Activated CD8-positive, alpha-beta memory T cell treated with anti-CD3 and anti-CD28 coated beads, Interleukin-2, amount 50 U/mL, for 4 hours (primary cell): ENCODE data around the gene RBM39.
"Not testable (repeated sequence)": the region's sequence is repeated elsewhere in the genome, so short reads cannot be mapped to it uniquely, and the experiment has no call there.

Experiments used
- DNase-seq: peaks from one replicate; pipeline ENCODE4 v3.0.0-alpha.2; 2020

RBM39 gene

DNA sequence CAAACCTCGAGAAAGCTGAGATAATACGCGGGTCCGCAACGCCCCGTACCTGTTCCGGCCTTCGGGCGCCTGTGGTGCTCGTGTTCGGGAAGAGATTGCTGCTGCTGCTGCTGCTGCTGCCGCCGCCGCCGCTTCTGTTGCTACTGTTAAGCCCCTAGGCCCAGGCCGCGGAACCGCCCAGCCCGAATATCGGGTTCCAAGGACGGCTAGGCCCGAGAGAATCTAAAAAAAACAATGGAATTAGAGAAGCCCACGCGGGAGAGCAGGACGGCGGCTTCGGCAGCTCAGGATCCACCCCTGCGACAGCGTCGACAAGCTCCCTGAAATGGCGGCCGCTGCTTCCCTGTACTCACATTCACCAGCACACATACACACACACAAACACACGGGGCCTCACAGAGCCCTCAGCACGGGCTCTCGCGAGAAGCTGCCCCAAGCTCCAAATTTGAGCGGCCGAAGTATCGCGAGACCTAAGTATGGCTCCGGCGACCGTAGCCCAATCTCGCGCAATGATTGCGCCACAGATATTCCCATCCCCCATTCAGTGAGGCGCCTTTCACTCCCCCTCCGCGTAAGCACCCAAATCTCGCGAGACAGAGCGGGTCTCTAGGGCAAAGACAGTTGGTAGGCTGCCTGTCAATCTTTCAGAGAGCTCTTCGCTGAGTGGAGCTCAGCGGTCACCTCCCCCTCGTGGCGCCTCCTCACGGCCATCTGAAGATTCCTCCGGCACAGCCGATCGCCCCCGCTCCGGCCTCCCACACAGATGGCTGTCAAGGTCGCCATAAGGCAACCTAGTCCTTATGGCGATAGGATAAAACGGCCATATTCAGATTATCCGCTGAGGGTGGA is at the start of gene RBM39:
RBM39 (minus strand) TSS at position 369 of the 849 bp plus-strand sequence. CDS start 1,386 bp downstream, outside the sequence.
- DNase-seq, result peak; percentile 99

GRCh38 chr20:35791821-35792220 is 49.8 kb upstream of the RBM39 start:
- DNase-seq, result no peak

GRCh38 chr20:35791097-35791496 is 49.0 kb upstream of the RBM39 start:
- no peak for DNase-seq

- DNase-seq, result no peak
Observed at GRCh38 chr20:35788796-35789195, 46.7 kb upstream of the RBM39 start.

- not testable (repeated sequence) for DNase-seq
Observed at GRCh38 chr20:35785541-35785940, 43.5 kb upstream of the RBM39 start.

GRCh38 chr20:35783811-35784210 is 41.8 kb upstream of the RBM39 start:
- DNase-seq, result not testable (repeated sequence)

GRCh38 chr20:35776513-35777101 is 34.5 kb upstream of the RBM39 start:
- DNase-seq, result no peak

DNA sequence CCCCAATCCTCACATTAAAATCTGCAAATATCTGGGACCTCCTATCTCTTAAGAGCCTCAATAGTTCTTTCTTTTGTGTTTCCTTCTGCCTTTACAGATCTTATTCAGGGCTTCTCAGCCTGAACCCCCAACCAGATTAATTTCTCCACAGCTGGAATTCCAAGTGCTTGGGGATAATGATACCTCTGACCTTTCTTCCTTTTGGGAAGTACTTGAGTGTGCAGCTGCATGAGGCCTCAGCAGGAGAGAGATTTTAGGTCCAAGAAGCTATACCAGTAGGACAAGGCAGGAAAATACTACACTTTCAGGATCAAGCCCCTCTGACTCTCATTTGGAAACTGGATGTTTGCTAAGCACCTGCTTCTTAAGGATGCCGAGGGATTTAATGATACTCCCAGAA is 32.3 kb upstream of the RBM39 start:
- no peak for DNase-seq

- no peak for DNase-seq
Observed at GRCh38 chr20:35773154-35773751, 31.2 kb upstream of the RBM39 start.

DNA sequence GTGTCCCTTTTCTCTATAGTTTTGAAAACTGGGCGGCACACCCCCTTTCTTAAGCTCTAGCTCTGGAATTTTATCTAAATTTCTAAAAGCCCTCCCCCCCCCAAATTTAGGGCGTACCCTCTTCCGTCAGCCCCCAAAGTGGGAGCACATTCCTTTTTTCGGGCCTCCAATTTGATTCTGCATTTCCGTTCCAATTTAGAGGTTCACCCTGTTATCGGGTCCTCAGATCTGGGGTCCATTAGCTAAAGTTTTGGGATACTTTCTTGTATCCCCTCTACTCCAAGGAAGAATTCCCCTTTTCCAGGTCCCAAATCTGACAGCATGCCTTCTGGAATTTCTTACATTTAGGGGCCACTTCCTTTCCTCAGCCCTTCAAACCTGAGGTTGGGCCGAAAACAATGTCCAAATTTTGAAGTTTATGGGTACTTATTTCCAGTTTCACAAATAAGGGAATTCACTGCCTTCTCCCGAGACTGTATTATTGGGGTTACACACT is 30.6 kb upstream of the RBM39 start:
- no peak for DNase-seq

- DNase-seq, result peak; percentile 100
Observed at GRCh38 chr20:35771689-35772562, 29.9 kb upstream of the RBM39 start, which contains the start of gene PHF20. TSS of gene PHF20 (plus strand) at chr20:35772015. CDS start at chr20:35801523, 29,508 bp downstream.

DNA sequence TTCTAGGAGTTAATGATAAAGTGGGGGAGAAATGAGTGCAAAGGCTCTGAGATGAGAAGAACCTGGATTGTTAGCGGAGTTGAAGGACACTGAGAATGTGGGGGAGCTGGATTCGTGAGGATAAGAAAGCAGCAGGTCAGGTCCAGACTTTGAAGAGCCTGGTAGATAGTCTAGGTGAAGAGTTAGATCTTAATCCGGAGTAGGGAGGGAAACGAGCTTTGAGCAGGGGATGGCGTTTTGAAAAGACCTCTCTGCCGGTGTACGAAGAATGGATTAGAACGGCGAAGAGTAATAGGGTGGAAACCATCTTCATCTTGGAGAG is 29.3 kb upstream of the RBM39 start:
- no peak for DNase-seq

GRCh38 chr20:35768731-35769664 is 26.9 kb upstream of the RBM39 start:
- peak; percentile 30 for DNase-seq

GRCh38 chr20:35767683-35768481 is 25.8 kb upstream of the RBM39 start:
- peak; percentile 53 for DNase-seq

- no peak for DNase-seq
Observed at GRCh38 chr20:35766843-35767242, 24.8 kb upstream of the RBM39 start.

DNA sequence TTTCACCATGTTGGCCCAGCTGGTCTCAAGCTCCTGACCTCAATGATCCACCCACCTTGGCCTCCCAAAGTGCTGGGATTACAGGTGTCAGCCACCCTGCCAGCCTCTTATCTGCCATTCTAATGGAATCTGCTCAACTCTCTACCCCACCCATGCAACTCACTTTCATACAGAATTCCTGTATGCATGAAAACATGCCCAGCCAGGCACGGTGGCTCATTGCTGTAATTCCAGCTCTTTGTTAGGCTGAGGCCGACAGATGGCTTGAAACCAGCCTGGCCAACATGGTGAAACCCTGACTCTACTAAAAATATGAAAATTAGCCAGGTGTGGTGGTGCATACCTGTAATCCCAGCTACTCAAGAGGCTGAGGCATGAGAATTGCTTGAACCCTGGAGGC is 22.9 kb upstream of the RBM39 start:
- DNase-seq, result not testable (repeated sequence)

GRCh38 chr20:35762461-35762860 is 20.4 kb upstream of the RBM39 start:
- DNase-seq, result no peak

DNA sequence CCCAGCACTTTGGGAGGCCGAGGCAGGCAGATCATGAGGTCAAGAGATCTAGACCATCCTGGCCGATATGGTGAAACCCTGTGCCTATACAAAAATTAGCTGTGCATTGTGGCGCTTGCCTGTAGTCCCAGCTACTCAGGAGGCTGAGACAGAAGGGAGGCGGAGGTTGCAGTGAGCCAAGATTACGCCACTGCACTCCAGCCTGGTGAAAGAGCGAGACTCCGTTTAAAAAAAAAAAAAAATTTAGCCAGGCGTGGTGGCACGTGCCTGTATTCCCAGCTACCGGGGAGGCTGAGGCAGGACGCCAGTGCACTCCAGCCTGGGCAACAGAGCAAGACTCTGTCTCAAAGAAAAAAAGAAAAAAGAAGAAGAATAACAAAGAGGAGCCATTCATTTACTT is 19.5 kb upstream of the RBM39 start:
- not testable (repeated sequence) for DNase-seq

DNA sequence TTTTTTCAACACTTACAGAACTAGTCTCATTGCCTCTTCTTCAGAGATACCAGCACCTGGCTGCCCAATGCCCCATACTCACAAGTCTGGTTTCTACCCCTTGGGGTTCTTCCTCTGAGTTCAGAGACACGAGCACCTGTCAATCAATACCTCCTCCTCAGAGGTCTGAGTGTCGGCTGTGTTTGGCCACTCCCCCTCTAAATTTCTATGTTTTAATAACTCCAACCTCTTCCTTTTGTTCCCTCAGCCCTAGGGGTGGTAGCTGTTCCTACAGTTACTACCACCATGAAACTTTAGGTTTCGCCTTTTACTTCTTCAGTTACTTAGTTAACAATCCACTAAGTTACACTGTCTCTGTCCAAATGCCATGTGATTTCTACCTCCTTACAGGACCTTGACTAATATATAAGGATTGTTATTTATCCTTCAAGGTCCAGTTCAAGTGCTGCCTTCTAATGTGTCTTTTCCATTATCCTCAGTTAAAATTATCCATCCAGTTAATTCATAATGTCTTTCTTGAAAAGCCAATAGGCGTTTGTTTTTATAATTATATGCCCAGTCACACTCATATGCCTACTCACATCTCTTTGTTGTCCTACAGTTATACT is 15.1 kb upstream of the RBM39 start:
- no peak for DNase-seq

- no peak for DNase-seq
Observed at GRCh38 chr20:35756404-35756803, 14.3 kb upstream of the RBM39 start.
